Mesodermal cell (in vitro differentiated cells): ENCODE data around the gene SLC44A5.
"Not testable (repeated sequence)": the region's sequence is repeated elsewhere in the genome, so short reads cannot be mapped to it uniquely, and the experiment has no call there.

Experiments
- H3K27ac ChIP-seq: 2 replicates; pipeline ENCODE4 v1.7.0; 2013; ENCODE audit warnings: mild to moderate bottlenecking, low read depth, low read length, moderate library complexity; ENCODE audit not compliant: severe bottlenecking
- H3K36me3 ChIP-seq: 2 replicates; pipeline ENCODE4 v1.7.1; 2013; ENCODE audit warnings: mild to moderate bottlenecking, low read length, moderate library complexity; ENCODE audit not compliant: control insufficient read depth, insufficient read depth
- H3K4me1 ChIP-seq: one replicate; pipeline ENCODE4 v1.7.1; 2013; ENCODE audit warnings: mild to moderate bottlenecking, low read length; ENCODE audit not compliant: insufficient read depth, control insufficient read depth, poor library complexity, severe bottlenecking
- H3K4me3 ChIP-seq: 2 replicates; pipeline ENCODE4 v1.7.0; 2013; ENCODE audit warnings: low read length, control low read depth, mild to moderate bottlenecking; ENCODE audit not compliant: insufficient read depth, poor library complexity, severe bottlenecking; ENCODE audit errors: extremely low read depth
- H3K9me3 ChIP-seq: 2 replicates; pipeline ENCODE4 v1.7.1; 2013; ENCODE audit warnings: mild to moderate bottlenecking, low read length, moderate library complexity; ENCODE audit not compliant: control insufficient read depth
- WGBS, 2 experiments: methylation state at CpG; one replicate each; pipeline ENCODE4 v1.1.5; 2013; ENCODE audit warnings: missing lambda C conversion rate in 2 of 2; ENCODE audit not compliant: insufficient coverage in 2 of 2; 5-methylcytosine and 5-hydroxymethylcytosine counted together

The SLC44A5 gene

DNA sequence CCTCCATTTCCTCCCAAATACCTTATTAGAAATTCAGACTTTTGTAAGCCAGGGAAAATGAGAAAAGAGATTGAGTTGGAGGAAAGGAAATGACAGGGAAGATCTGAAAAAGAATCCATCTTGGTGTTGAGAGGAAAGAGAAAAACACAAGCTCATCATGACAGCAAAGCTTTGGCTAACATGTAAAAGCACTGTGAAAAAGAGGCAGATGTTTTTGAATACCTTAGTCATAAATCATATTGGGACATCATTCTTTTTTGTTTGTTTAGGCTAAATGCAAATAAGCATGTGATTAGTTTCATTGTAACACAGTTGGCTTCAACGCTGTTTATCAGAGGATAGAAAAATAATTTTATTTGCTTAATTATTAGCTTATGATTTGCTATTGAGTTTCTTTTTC, 412.2 kb downstream of the SLC44A5 start:
- WGBS, 2 experiments, result no CpG with 5 or more reads among the region's 1 CpG
- Histone ChIP-seq H3K9me3 (no peaks in the 10 kb centered on the region), H3K4me3 (no peak overlapping the region), H3K36me3 (no peaks in the 10 kb centered on the region), H3K27ac (no peak overlapping the region), H3K4me1 (no peaks in the 10 kb centered on the region)

DNA sequence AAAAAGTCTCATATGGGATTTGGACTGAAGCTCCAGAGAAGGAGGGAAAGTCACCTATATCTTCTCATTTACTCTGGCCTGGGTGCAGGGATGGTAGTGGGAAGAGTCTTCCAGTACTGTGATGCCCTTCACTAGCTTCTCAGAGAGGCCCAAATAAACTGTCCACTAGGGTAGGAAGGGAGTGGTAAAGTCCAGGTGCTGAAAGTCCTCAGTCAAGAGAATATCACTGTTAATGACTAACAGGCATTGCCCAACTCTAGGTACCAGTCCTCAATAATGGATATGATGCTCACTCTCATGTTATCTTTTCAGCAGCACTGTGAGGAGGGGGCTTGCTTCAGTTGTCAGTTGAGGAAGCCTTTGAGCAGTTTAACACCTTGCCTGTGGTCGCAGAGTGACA, 412.8 kb downstream of the SLC44A5 start:
- 100% methylated on average over 1 of the region's 1 CpG for WGBS, 2 experiments
- no peak overlapping the region for H3K27ac ChIP-seq

DNA sequence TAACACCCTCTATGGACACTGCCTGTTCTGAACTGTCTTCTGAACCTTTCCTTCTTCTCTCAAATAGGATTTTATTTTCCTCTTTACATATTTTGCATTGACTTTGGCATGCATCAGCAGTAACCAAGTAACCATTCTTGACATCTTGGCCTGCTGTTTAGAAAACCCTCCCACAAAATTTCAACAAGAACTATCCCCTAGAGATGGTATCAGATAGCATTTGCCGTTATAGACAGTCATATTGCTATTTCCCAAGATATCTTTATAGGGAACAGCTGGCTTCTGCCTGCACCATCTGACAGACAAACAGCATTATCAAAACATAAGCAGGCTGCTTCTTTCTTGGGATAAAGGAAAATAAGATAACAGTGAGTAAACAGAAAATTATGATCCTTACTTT, 422.0 kb downstream of the SLC44A5 start:
- H3K9me3 ChIP-seq, result no peaks in the 10 kb centered on the region
- no peak overlapping the region for H3K27ac ChIP-seq
- WGBS, 2 experiments, result 100% methylated on average over 1 of the region's 1 CpG; no CpG with 5 or more reads in 1 of the 2 experiments
- H3K4me1 ChIP-seq, result no peaks in the 10 kb centered on the region
- H3K36me3 ChIP-seq, result no peaks in the 10 kb centered on the region
- no peak overlapping the region for H3K4me3 ChIP-seq

More for the DNA sequence above, 412.8 kb downstream of the SLC44A5 start:
- Histone ChIP-seq H3K36me3 (no peaks in the 10 kb centered on the region), H3K9me3 (no peaks in the 10 kb centered on the region), H3K4me3 (no peak overlapping the region), H3K4me1 (no peaks in the 10 kb centered on the region)

DNA sequence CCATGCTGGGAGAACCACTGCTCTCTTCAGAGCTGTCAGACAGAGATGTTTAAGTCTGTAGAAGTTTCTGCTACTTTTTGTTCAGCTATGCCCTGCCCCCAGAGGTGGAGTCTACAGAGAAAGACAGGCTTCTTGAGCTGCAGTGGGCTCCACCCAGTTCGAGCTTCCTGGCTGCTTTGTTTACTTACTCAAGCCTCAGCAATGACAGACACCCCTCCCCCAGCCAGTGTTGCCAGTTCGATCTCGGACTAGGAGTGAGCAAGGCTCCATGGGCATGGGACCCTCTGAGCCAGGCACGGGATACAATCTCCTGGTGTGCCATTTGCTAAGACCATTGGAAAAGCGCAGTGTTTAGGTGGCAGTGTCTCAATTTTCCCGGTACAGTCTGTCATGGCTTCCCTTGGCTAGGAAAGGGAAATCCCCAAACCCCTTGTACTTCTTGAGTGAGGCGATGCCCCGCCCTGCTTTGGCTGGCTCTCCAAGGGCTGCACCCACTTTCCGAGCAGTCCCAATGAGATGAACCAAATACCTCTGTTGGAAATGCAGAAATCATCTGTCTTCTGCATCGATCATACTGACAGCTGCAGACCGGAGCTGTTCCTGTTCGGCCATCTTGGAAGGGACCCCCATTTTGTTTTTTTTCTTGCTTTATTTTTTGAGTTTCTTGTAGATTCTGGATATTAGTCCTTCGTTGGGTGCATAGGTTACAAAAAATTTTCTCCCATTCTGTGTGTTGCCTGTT, 429.5 kb downstream of the SLC44A5 start:
- not testable (repeated sequence) for H3K4me1 ChIP-seq, H3K4me3 ChIP-seq, H3K36me3 ChIP-seq, H3K27ac ChIP-seq
- peaks cover 12% of the 10 kb centered on the region for H3K9me3 ChIP-seq
- WGBS, 2 experiments, result 89% methylated on average over 11 to 12 of the region's 13 CpGs

DNA sequence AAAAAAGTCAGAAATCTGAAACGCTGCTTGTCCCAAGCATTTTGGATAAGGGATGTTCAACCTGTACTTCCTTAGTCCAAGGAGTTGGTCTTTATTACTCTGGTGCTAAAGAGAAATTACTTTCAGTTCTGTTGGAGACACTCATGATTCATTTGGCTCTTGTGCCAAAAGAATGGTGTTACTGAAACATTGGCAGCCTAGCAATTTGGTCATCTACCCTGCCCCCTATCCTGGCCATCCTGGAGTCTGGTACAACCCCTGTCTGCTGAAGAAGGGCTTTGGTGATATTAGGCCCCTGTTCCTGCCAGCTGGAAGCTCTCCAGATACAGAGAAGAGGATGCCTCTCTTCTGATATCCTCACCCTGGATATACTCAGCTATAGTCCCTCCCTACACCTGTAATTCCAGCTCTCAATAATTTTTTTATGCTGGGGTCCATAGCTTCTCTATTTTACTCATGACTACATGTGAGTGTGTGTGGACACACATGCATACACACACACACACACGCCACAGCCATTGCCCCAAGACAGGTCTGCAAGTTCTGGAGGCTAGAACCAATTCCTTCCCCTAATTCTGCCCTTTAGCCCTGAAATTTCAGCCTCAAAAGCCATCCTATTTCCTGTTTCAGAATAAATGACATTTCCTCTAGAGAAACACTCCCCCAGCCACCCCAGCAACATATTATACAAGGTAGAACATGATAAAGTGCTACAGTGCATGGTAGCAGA, 436.7 kb downstream of the SLC44A5 start:
- no peaks in the 10 kb centered on the region for H3K9me3 ChIP-seq
- H3K4me1 ChIP-seq, result no peaks in the 10 kb centered on the region
- H3K4me3 ChIP-seq, result no peak overlapping the region
- H3K27ac ChIP-seq, result no peak overlapping the region
- 75 to 83% methylated on average over 2 of the region's 2 CpGs for WGBS, 2 experiments
- H3K36me3 ChIP-seq, result no peaks in the 10 kb centered on the region

DNA sequence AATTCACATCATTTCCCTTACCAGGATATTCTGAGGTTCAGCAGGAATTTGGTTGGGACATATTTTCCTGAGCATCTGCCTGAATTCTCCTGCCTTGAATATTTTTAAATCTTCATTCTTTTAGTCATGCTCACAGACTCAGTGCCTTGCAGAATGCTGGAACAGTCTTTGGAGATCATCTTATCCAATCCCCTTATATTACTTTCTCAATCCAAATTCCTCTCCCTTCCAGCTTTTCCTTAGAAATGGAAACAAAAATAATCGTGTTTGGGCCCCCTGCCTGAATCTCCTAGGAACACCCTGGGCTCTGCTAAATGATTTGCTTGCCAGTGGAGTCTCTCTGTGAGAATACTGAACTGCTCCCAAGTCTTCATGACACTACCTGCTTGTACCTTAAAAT, 438.4 kb downstream of the SLC44A5 start:
- no peak overlapping the region for H3K4me3 ChIP-seq
- no peaks in the 10 kb centered on the region for H3K9me3 ChIP-seq
- H3K4me1 ChIP-seq, result no peaks in the 10 kb centered on the region
- WGBS, 2 experiments, result 44 to 67% methylated on average over 1 of the region's 1 CpG
- no peaks in the 10 kb centered on the region for H3K36me3 ChIP-seq
- H3K27ac ChIP-seq, result no peak overlapping the region

DNA sequence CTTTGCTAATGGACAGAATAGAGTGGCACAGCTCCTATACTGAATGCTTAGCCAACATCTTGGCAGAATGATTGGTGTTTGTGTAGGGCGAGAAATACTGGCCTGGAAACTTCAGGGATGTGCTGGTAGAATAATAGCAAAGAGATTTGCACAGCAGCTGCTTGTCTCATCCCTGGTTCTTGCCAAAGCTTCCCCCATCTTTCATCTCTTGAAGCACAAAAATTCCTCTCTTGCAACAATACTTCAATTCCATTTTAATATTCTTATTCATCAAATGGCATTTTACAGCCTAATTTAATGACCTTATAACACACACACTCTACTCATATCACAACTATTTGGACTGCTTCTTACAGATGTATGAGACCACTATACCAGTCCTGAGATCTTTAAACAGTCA, 439.0 kb downstream of the SLC44A5 start:
- Histone ChIP-seq H3K36me3 (no peaks in the 10 kb centered on the region), H3K27ac (no peak overlapping the region), H3K9me3 (no peaks in the 10 kb centered on the region), H3K4me1 (no peaks in the 10 kb centered on the region), H3K4me3 (no peak overlapping the region)
- 100% methylated on average over 1 of the region's 1 CpG; no CpG with 5 or more reads in 1 of the 2 experiments for WGBS, 2 experiments

DNA sequence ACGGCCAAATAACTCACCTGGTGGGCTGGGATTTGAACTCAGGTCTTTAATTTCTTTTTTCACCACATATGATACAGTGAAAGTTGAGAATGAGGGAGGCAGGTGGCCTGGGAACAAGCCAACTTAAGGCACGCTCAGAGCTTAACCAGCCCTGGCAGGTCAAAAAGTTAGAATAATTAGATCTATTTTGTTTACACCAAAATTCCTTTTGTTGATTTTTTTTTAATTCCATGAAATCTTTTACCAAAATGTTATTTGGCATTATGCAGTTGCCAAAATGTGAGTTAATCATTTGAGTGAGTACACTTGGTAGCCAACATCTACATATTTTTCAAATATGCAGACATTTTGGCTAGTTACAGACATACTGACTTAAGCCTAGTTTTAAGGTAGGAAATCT, 439.9 kb downstream of the SLC44A5 start:
- Histone ChIP-seq H3K36me3 (no peaks in the 10 kb centered on the region), H3K4me1 (no peaks in the 10 kb centered on the region), H3K27ac (no peak overlapping the region), H3K9me3 (no peaks in the 10 kb centered on the region), H3K4me3 (no peak overlapping the region)
- no CpG with 5 or more reads among the region's 2 CpGs for WGBS, 2 experiments

DNA sequence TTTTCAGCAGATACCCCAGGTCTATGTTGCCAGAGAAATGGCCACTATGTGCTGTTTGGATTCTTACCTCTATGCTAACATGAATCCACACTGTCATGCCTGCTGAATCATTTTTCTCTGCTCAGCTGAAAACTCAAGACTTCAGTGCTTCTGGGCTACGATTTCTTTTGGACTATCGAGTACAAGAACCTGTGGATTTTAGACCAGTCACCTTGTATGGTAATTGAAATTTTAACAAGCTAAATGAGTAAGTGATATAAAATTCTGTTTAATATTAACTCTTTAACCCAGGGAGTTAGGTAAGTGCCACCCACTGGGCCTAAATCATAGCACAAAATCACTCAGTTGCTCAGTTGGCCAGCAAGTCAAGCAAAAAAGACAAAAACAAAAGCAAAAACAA, 440.9 kb downstream of the SLC44A5 start:
- H3K27ac ChIP-seq, result no peak overlapping the region
- H3K4me1 ChIP-seq, result no peaks in the 10 kb centered on the region
- 100% methylated on average over 1 of the region's 2 CpGs; no CpG with 5 or more reads in 1 of the 2 experiments for WGBS, 2 experiments
- H3K36me3 ChIP-seq, result no peaks in the 10 kb centered on the region
- no peaks in the 10 kb centered on the region for H3K9me3 ChIP-seq
- no peak overlapping the region for H3K4me3 ChIP-seq

DNA sequence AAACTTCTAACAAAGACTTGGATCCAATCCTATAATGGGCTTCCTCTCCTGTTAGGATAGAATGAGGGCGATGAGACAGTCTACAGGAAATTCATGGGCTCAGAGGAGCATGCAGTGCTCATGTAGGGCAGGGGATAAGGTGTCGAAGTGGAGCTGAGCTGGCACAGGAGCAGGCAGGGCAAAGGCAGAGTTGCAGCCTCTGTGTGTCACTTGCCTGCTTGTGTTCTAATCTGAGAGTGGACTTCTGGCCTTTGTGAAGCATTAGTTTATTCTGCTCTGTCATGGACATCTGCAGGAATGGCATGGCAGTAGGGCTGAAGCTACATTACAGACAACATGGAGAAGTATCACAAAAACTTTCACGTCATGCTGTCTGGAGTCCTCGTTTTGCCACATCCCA, 444.1 kb downstream of the SLC44A5 start:
- Histone ChIP-seq H3K4me3 (no peak overlapping the region), H3K9me3 (no peaks in the 10 kb centered on the region), H3K36me3 (no peaks in the 10 kb centered on the region), H3K27ac (no peak overlapping the region), H3K4me1 (no peaks in the 10 kb centered on the region)
- WGBS, 2 experiments, result 86 to 96% methylated on average over 3 to 4 of the region's 4 CpGs

DNA sequence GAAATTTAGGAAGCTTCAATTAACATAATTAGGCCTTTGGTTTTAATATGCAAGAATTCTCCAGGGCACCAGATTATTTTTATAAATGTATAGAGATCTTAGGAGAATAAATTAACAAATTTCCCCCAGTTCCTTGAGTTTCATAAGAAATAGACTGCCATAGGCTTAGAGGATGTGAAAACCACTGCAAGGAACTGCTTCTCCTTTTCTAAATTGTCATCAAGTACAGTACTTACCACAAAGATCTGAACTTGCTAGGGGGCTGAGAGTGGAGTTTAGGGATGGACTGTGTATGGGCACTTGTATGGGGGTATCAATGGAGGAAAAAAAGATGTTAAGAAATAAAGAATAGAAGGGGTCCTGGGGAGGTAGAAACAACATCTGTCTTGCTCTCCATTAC, 445.6 kb downstream of the SLC44A5 start:
- Histone ChIP-seq H3K4me3 (no peak overlapping the region), H3K27ac (no peak overlapping the region), H3K36me3 (no peaks in the 10 kb centered on the region), H3K4me1 (no peaks in the 10 kb centered on the region), H3K9me3 (no peaks in the 10 kb centered on the region)
